K562 (cell line): ENCODE measurements around the gene CTTNBP2NL. TPM values are rescaled to one million over a fixed set of nuclear protein-coding genes. Genes with fewer than 3 reads are reported as not detected.

Source experiments
- ATAC-seq: fragments of 200-7000 bp; cut with Tn5 transposase; 3 replicates; pipeline ENCODE4 v1.9.1; 2020; ENCODE audit warnings: moderate library complexity
- BruUV-seq: library from RNA; stranded (reverse); fragments of 400-500 nt; replicated peaks from 2 replicates; lab custom pipeline; 2021; lab: Mats Ljungman, UMichigan
- CTCF ChIA-PET: fragments of 300-600 bp; formaldehyde crosslinking; extraction: SDS; loops from one replicate; lab custom pipeline; 2021; ENCODE audit warnings: low intra/inter-chr PET ratio; lab: Yijun Ruan, JAX
- POLR2A ChIA-PET: fragments of 300-600, 350-650 bp; sonication (Branson Sonifier 250); formaldehyde crosslinking; extraction: SDS; loops from one replicate; lab custom pipeline; 2021; ENCODE audit warnings: antibody characterized with exemption, inconsistent platforms; lab: Yijun Ruan, JAX
- DNase-seq, 4 experiments: peaks; one replicate each; pipeline versions ENCODE4 v3.0.0 to v3.0.0-alpha.2; 2011 to 2018; ENCODE audit warnings: low spot score in 3 of 4, mixed read lengths in 3 of 4; ENCODE audit errors: extremely low read depth in 1 of 4
- FAIRE-seq: peaks from 2 replicates; lab custom pipeline; 2011; peaks lifted over from hg19 to GRCh38; lab: Jason Lieb, UNC
- H2AFZ ChIP-seq: 2 replicates; pipeline ENCODE4 v1.6.0; 2011; ENCODE audit warnings: low read depth, low read length, control low read depth, inconsistent platforms
- H3K27ac ChIP-seq: fragments of 200-600 bp; 3 replicates; pipeline ENCODE4 v1.8.0; 2011; ENCODE audit warnings: low read depth, mild to moderate bottlenecking, control low read depth, inconsistent platforms, low read length, moderate library complexity, mixed read lengths; ENCODE audit errors: extremely low read depth
- H3K27me3 ChIP-seq, 2 experiments: fragments of 300-600 bp in 1 of 2; 2 replicates in 1 of 2; 3 replicates in 1 of 2; pipeline versions ENCODE4 v1.6.0 to v1.8.0; 2011; ENCODE audit warnings: inconsistent platforms in 2 of 2, low read length in 2 of 2, mild to moderate bottlenecking in 1 of 2, mixed read lengths in 1 of 2, moderate library complexity in 1 of 2; ENCODE audit not compliant: control insufficient read depth in 2 of 2, insufficient read depth in 2 of 2
- H3K36me3 ChIP-seq: fragments of 300-600 bp; 3 replicates; pipeline ENCODE4 v1.8.0; 2011; ENCODE audit warnings: mild to moderate bottlenecking, low read length, inconsistent platforms; ENCODE audit not compliant: control insufficient read depth, insufficient read depth
- H3K4me1 ChIP-seq, 2 experiments: fragments of 200-600 bp in 1 of 2; replicated peaks in 1 of 2; 2 replicates in 1 of 2; 3 replicates in 1 of 2; pipeline versions ENCODE4 v1.5.1 to v1.8.0; 2011; ENCODE audit warnings: inconsistent platforms in 2 of 2, low read length in 2 of 2, mild to moderate bottlenecking in 1 of 2, mixed read lengths in 1 of 2, moderate library complexity in 1 of 2; ENCODE audit not compliant: control insufficient read depth in 2 of 2, insufficient read depth in 2 of 2
- H3K4me2 ChIP-seq: 2 replicates; pipeline ENCODE4 v1.6.1; 2011; ENCODE audit warnings: low read length, control low read depth, inconsistent platforms, mixed read lengths; ENCODE audit not compliant: insufficient read depth
- H3K4me3 ChIP-seq: fragments of 200-600 bp; sonication (generic), shearing (Covaris generic); 2 replicates; pipeline ENCODE4 v1.5.1; 2016; ENCODE audit warnings: control low read depth, inconsistent platforms
- H3K79me2 ChIP-seq: fragments of 200-600 bp; 3 replicates; pipeline ENCODE4 v1.8.0; 2011; ENCODE audit warnings: low read length, inconsistent platforms; ENCODE audit not compliant: control insufficient read depth, insufficient read depth
- H3K9ac ChIP-seq, 2 experiments: 2 replicates each; pipeline versions ENCODE4 v1.6.0 to v1.6.1; 2011; ENCODE audit warnings: low read depth in 2 of 2, low read length in 2 of 2, control low read depth in 1 of 2, inconsistent platforms in 1 of 2, mild to moderate bottlenecking in 1 of 2, mixed read lengths in 1 of 2; ENCODE audit not compliant: insufficient read depth in 1 of 2
- H3K9me1 ChIP-seq: one replicate; pipeline ENCODE4 v1.6.0; 2011; ENCODE audit warnings: inconsistent platforms, mild to moderate bottlenecking, low read length, moderate library complexity; ENCODE audit not compliant: control insufficient read depth, insufficient read depth
- H3K9me3 ChIP-seq: replicated peaks from 2 replicates; pipeline ENCODE4 v1.5.1; 2011; ENCODE audit warnings: low read depth, low read length, inconsistent platforms; ENCODE audit not compliant: control insufficient read depth, insufficient read depth
- H4K20me1 ChIP-seq: replicated peaks from 2 replicates; pipeline ENCODE4 v1.6.1; 2011; ENCODE audit warnings: low read length, inconsistent platforms, mixed read lengths; ENCODE audit not compliant: control insufficient read depth, insufficient read depth
- ELK1 ChIP-seq: sonication (generic); formaldehyde crosslinking; IDR thresholded peaks from 2 replicates; pipeline ENCODE4 v1.8.1; 2022; ENCODE audit warnings: missing genetic modification reagents
- ERF ChIP-seq: fragments of 450-650 bp; formaldehyde crosslinking; IDR thresholded peaks from 2 replicates; pipeline ENCODE4 v1.4.0; 2020; ENCODE audit warnings: mild to moderate bottlenecking, mixed read lengths
- FOXM1 ChIP-seq, 2 experiments: fragments of 450-650 bp in 1 of 2; sonication (generic) in 1 of 2; formaldehyde crosslinking in 1 of 2; IDR thresholded peaks; 2 replicates each; pipeline versions ENCODE4 v1.6.1 to v1.9.0; 2017 to 2022; ENCODE audit warnings: low read depth in 2 of 2, mild to moderate bottlenecking in 2 of 2, missing genetic modification reagents in 1 of 2, moderate library complexity in 1 of 2
- THRA ChIP-seq: fragments of 450-650 bp; IDR thresholded peaks from 2 replicates; pipeline ENCODE4 v1.6.1; 2017; ENCODE audit warnings: mild to moderate bottlenecking, moderate library complexity
- ZNF347 ChIP-seq: fragments of 450-650 bp; formaldehyde crosslinking; IDR thresholded peaks from 2 replicates; pipeline ENCODE4 v1.4.0; 2020; ENCODE audit warnings: low read depth, mild to moderate bottlenecking, moderate library complexity
- WGBS: fragments of 100-300 bp; shearing (Covaris generic); methylation state at CpG from one replicate; pipeline ENCODE4 v1.1.6; 2016; ENCODE audit warnings: low coverage, mixed read lengths; ENCODE audit not compliant: insufficient coverage; ENCODE audit errors: missing lambda C conversion rate; 5-methylcytosine and 5-hydroxymethylcytosine counted together
- in situ Hi-C: fragments of 300-500 bp; cut with MboI; formaldehyde crosslinking; loops from 4 replicates; pipeline ENCODE4 v1.15.0; 2018; ENCODE audit warnings: inconsistent platforms, mixed read lengths
- intact Hi-C: fragments of 100-400 bp; cut with micrococcal nuclease; formaldehyde crosslinking; loops from 2 replicates; pipeline ENCODE4 v1.14.2; 2022
- polyA plus RNA-seq, 8 experiments: library from polyadenylated mRNA; depleted of rRNA in 4 of 8; stranded (reverse) in 5 of 8; unstranded in 3 of 8; fragments of >200 nt; fragmentation: Nextera tagmentation in 2 of 8; fragmentation: Illumina TruSeq in 1 of 8; extraction: Ambion mirVana in 2 of 8; extraction: Trizol in 1 of 8; gene quantifications; 2 replicates each; pipeline versions ENCODE4 v1.2.1 to v1.2.3, GENCODE V29; 2011 to 2014; ENCODE audit warnings: inconsistent platforms in 1 of 8, missing spikeins in 1 of 8
- total RNA-seq, 7 experiments: library from RNA; depleted of rRNA in 6 of 7; stranded (reverse); fragments of >200 nt in 6 of 7; fragmentation: Illumina TruSeq in 2 of 7; extraction: Trizol in 2 of 7; gene quantifications; 2 replicates each; pipeline versions ENCODE4 v1.2.1 to v1.2.3, GENCODE V29; 2011 to 2021; ENCODE audit warnings: low replicate concordance in 1 of 7

The CTTNBP2NL gene
- total and polyA plus RNA-seq, 9 of the 15 experiments (the other 6 are each of a cell fraction or from before 2014, with no cell fraction given), result 0.27 to 1.4 (median 0.62) TPM

- no peak for TF ChIP-seq ZNF347 (CRISPR knock-in tag)
These were observed at the start of gene CTTNBP2NL (continued) for GRCh38 chr1:112395821-112396652.

GRCh38 chr1:112346801-112347350 is 49.1 kb upstream of the CTTNBP2NL start:
- H3K9me1 ChIP-seq, result no peaks in the 10 kb centered on the region
- peaks cover 4 to 10% of the 10 kb centered on the region in 2 experiments; a peak in 3 of 5 replicates for H3K27me3 ChIP-seq
- no peaks in the 10 kb centered on the region for H3K9me3 ChIP-seq
- in situ Hi-C loops (loop anchor here (25.0 kb wide), 1 partner anchor 860 kb away; no protein-coding TSS in a partner anchor), intact Hi-C loops (no loop called here)
- DNase-seq (no peak), ATAC-seq (no peak), FAIRE-seq (no peak)
- no peak overlapping the region for H3K27ac ChIP-seq
- H3K9ac ChIP-seq, result no peak overlapping the region
- H3K36me3 ChIP-seq, result no peaks in the 10 kb centered on the region
- H3K4me1 ChIP-seq, result no peaks in the 10 kb centered on the region
- ChIA-PET CTCF (no interaction called here), POLR2A (interaction anchor here (0.6 to 2.5 kb wide), 3 partner anchors 9 to 40 kb away, joined by 4 to 5 read pairs (median 5); no protein-coding TSS in a partner anchor)
- no peak overlapping the region for H3K4me3 ChIP-seq
- no peak overlapping the region for H3K4me2 ChIP-seq
- BruUV-seq, result no TSS peak
- no peaks in the 10 kb centered on the region for H3K79me2 ChIP-seq
- no peak overlapping the region for H2AFZ ChIP-seq
- WGBS, result 2% methylated on average over 3 of the region's 3 CpGs
- no peaks in the 10 kb centered on the region for H4K20me1 ChIP-seq
- TF ChIP-seq THRA, result no peak
- no peak for TF ChIP-seq ELK1 (CRISPR knock-in tag)
- TF ChIP-seq ERF (CRISPR knock-in tag), result no peak
- TF ChIP-seq FOXM1 (IDR thresholded peaks at IDR 0.05; ENCODE audit: low read depth), result no peak
- no peak for TF ChIP-seq FOXM1 (CRISPR knock-in tag; IDR thresholded peaks at IDR 0.05; ENCODE audit: low read depth)
